Stimulated activated CD8-positive, alpha-beta memory T cell treated with anti-CD3 and anti-CD28 coated beads, Interleukin-12 subunit alpha, Interleukin-12 subunit beta, amount 100 ng/mL, for 1 hour (primary cell): Measurements from ENCODE around the gene CYB5A.
"Not testable (repeated sequence)": the region's sequence is repeated elsewhere in the genome, so short reads cannot be mapped to it uniquely, and the experiment has no call there.

ENCODE experiments used
- DNase-seq: peaks from one replicate; pipeline ENCODE4 v3.0.0-alpha.2; 2020; ENCODE audit warnings: low read depth

The CYB5A gene

DNA sequence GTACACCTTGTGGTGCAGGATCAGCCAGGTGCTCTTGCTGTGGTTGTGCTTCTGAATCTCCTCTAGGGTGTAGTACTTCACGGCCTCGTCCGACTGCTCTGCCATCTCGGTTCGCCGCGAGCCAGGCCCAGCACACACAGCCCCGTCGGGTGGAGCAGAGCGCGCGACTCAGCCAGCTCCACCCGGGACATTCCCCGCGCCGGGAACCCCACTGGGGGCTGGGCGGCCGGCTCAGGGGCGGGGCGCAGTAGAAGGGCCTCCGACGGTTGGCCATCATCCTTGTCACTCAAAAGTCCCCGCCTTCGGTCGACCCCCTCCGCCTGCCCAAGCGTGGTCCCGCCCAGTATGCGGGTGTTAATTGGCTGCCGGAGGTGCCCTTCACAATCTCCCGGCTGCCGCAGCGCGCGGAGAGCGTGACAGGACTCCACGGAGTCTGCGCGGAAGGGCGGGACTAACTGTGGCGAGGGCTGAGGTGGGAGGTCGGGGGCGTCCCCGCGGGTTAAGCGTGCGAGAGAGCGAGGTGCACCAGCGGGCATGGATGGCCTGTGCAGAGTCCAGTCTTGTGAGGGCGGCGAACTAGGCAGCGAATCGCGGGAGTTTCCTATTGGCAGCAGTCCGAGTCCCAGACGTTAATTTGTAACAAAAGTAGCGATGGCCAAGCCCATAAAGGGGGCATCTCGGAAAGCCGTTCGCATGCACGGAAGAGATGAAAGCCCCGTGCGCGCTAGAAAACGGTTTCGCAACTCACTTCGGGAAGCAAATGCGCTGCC lies at the start of gene CYB5A:
CYB5A (minus strand) TSS at position 193 of the 770 bp plus-strand sequence; CDS start at position 105, 88 bp downstream.
- peak; percentile 98 for DNase-seq

DNA sequence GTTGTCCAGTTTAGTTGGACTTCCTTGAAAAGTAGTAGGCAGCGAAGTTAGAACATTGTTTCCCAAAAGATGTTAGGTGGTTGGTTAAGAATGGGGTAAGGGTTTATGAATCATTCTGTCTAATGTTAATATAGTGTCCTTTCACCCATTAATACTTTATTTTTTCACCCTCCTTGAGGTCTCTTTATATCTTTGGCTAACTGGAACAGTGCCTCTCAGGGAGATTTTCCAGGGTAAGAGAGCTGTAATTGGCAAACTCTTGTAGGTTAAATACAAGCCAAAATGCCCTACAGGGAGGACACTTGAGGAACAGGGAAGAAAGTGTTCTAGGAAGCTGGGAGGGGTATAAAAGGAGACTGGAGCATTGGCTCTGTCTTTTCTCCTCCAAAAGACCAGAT lies 46.1 kb upstream of the CYB5A start:
- DNase-seq, result no peak

GRCh38 chr18:74337155-74337911 lies 45.6 kb upstream of the CYB5A start:
- DNase-seq, result no peak

- no peak for DNase-seq
Measured at GRCh38 chr18:74336656-74337055, 44.9 kb upstream of the CYB5A start.

GRCh38 chr18:74334242-74334893 lies 42.6 kb upstream of the CYB5A start:
- no peak for DNase-seq

DNA sequence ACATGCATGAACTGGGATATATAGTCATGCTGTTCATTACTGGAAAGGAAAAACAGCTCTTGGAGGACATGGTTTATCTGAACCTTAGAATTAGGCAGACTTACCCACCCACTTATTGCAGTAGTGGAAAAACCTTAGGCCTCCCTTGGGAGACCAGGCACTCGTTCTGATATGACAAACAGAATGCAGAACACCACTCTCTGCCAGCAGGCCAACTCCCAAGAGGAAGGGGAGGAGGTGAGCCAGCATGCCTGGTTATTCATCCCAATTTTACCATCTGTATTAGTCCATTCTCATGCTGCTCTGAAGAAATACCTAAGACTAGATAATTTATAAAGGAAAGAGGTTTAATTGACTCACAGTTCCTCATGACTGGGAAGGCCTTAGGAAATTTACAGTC lies 41.3 kb upstream of the CYB5A start:
- no peak for DNase-seq

- DNase-seq, result no peak
Measured at GRCh38 chr18:74331404-74331803, 39.6 kb upstream of the CYB5A start.

DNA sequence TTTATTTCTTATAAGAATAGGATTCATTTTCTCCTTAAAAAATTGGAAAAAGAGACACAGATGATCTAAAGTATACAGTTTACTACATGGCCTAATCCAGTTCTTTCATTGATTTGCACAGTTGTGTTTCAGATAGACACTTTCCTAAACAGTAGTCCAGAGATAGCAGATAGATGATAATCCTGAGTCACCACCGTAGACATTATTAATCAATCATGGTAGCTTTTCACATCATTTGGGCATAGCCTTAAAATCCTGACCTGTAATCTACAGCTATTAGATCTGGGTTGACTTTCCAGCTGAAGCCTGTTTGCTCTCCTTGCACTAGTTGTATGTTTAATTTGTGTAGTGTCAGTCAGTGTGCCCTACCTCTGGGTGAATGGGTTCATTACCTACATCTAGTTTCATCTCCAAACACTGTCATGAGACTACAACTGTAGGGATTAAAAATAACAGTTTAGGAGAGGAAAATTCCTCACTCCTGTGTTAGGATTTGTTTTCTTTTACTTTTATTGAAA lies 38.0 kb upstream of the CYB5A start:
- DNase-seq, result no peak

DNA sequence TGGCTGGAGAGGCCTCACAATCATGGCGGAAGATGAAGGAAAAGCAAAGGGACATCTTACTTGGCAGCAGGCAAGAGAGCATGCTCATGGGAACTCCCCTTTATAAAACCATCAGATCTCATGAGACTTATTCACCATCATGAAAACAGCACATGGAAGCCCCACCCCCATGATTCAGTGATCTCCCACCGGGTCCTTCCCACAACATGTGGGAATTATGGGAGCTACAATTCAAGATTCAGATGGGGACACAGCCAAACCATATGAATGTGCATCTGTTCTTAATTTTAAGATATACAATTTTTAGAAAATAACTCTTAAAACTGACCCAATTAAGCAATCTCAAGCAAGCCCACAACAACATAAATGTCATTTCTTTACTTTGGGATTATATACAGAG lies 36.4 kb upstream of the CYB5A start:
- no peak for DNase-seq

- not testable (repeated sequence) for DNase-seq
Measured at GRCh38 chr18:74326791-74327190, 35.0 kb upstream of the CYB5A start.

DNA sequence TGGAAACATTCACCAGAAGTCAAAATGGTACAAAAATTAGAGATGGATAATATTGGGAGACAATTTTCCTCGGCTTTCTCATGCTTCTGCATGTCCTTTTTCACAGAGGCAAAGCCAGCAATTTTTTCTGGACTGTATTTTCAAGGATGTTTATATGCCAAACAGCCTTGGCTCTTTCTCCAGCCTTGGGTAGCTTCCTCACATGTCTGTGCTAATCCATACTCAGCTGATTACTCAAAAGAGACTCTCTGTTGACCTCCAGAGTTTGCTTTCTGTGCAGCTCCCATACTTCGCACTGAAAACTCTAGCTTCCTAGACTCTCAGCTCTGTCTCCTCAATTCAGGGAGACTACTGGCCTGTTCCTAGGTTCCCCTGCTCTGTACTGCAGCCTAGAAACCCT lies 34.5 kb upstream of the CYB5A start:
- DNase-seq, result no peak

GRCh38 chr18:74316257-74317170 lies 24.8 kb upstream of the CYB5A start:
- no peak for DNase-seq

DNA sequence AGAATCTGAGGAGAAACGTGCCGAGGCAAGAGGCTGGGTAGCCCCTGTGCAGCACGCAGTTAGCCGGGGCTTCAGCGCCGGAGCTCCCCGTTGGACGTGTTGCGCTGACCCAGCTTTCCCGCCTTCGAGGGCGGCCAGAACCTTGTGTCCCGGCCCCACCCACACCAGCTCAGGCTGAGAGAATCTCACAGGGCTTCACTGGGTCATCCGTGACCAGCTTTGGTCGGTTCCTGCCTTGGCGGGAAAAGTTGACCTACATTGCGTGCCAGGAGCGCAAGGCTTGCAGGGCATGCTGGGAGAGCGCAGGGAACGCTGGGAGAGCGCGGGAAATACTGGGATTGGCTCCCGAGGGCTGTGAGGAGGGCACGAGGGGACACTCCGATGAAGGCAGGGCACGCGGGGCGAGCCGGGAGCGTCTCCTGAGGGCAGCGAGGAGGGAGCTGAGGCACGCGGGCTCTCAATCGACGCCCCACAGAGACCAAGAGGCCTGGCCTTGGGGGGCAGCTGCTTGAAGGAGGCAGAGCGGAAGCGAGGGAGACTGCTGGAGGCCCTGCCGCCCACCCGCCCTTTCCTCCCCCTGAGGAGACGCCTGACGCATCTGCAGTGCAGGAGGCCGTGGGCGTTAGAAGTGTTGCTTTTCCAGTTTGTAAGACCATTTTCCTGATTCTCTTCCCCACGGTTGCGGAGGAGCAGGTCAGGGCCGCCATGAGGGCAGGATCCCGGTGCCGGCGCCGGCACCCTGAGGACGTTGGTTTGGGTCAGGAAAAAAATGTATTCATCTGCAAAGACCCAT lies 23.9 kb upstream of the CYB5A start, which contains the start of gene C18orf63:
C18orf63 (plus strand) TSS at position 376 of the 793 bp plus-strand sequence. CDS start 2,027 bp downstream, outside the sequence.
- DNase-seq, result no peak

DNA sequence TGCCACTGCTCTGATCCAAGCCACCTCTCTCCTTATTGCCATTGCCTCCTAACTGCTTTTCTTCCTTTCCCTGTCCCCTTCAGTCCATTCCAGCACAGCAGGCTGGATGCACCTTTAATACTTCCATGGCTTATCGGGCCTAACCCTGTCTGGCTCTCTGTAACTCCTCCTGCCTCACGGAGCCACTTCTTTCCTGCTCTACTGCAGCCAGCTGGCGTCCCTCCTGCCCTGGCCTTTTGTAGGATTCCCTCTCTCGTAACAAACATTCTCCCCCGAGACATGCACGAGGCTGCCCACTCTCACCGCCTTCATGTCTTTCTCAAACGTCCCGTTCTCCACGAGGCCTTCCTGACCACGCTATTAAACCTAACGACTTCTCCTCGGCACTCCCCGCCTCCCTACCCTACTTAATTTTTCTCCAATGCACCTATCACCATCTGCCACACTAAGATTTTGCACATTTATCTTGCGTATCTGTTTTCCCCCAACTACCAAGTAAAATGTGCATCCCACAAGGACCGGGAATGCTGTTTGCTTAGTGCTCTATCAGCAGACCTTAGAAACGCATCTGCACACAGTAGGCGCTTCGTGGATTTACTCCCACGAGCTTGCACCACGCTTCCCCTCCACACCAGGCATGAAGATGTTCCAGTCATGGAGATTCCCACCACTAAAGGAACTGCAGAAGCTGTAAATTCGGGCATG lies 23.1 kb upstream of the CYB5A start:
- DNase-seq, result no peak

DNA sequence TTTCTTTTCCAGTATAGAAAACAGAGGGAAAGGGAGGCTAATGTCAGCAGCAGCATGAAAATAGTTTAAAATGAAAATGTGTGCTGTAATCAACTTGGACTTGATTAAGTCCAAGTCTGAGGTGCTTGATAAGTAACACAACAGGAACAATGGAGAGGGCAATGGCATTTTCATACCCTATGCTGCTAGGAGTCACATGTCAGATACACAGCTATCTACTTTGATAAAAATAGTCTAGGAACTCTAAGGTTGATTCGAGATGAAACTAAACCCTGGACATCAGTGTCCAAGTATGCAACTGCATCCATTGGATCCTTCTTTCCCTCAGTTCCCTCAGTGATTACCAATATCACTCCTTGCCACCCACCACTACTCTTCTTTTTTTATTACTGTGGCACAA lies 19.2 kb upstream of the CYB5A start:
- no peak for DNase-seq

DNA sequence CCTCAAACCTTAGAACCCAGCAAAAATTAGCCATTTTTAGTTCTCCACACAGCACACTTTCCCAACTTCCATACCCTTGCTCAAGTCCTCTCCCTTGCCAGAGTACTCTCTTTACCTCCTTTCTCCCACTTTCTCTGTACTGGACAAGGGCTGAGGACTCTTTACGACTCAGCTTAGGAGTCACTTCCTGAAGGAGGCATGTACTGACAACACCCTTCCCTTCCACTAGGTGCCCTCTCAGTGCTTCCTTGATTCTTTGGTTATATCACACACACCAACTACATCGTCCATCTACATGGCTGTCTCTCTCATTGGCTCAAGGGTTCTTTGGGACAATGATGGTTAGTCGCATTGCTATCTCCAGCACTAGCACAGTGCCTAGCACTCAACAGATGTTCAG lies 18.6 kb upstream of the CYB5A start:
- DNase-seq, result no peak

DNA sequence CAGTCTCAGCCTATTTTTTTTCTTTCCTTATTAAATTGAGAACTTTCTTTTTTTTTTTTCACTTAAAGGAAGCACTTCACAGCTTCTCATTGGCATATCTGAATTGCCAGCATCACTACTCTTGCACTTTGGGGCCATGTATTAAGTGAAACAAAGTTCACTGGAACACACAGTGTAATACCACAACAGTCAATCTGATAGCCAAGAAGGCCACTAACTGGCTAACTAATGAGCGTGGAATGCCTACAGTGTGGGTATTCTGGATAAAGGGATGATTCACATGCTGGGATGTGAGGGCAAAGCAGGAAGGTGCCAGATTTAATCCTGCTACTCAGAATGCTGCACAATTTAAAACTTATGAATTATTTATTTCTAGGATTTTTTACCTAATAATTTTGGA lies 12.2 kb upstream of the CYB5A start:
- DNase-seq, result no peak

DNA sequence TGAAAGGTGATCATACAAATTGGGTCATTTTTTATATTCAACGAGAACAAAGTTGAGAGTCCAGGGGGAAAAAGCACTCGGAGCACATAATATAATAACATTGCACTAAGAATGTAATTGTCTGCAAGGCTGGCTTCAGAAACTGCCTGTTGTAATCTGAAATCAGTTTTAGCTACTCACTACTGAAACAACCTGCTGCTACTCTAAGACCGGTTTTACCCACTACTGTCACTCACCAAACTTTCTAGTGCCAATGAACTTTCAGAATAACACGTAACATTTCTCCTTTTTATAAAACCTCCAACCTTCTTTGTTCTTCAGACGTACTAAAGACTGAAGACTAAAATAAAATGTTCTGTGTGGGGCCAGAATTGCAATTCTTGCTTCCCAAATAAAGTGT lies 11.5 kb upstream of the CYB5A start:
- no peak for DNase-seq

GRCh38 chr18:74299746-74300145 lies 8.0 kb upstream of the CYB5A start:
- no peak for DNase-seq

GRCh38 chr18:74299162-74299561 lies 7.4 kb upstream of the CYB5A start:
- no peak for DNase-seq
